H1 (cell line): Measurements from ENCODE around the gene ABHD11. TPM values are rescaled to one million over a fixed set of nuclear protein-coding genes. Genes with fewer than 3 reads are reported as not detected.

Source experiments
- CBX8 ChIP-seq: fragments of 300-800, 300-1000 bp; sonication (generic); IDR thresholded peaks from 2 replicates; pipeline ENCODE4 v1.7.1; 2016; ENCODE audit warnings: low read depth, low read length, borderline replicate concordance
- TEAD4 ChIP-seq: IDR thresholded peaks from 2 replicates; pipeline ENCODE4 v1.6.1; 2012; ENCODE audit warnings: low read depth, low read length, inconsistent platforms, mixed read lengths
- polyA plus RNA-seq, 7 experiments: library from polyadenylated mRNA; depleted of rRNA in 3 of 7; stranded (reverse) in 5 of 7; unstranded in 2 of 7; fragments of >200 nt in 5 of 7; fragments of 200-250 nt in 2 of 7; gene quantifications; 1 replicate in 5 of 7; 2 replicates in 1 of 7; 4 replicates in 1 of 7; pipeline versions ENCODE4 v1.2.1 to v1.2.3, GENCODE V29; 2011 to 2013; ENCODE audit warnings: missing spikeins in 2 of 7, mixed read lengths in 2 of 7
- total RNA-seq: library from RNA; stranded (reverse); fragmentation: NEBNext Ultra II Directional; extraction: Animal tissue kit (Norgen Biotek cat#: 25700); gene quantifications from 2 replicates; pipeline ENCODE4 v1.2.1, GENCODE V29; 2021
- TF ChIP-seq, protein P1 (sequence below): IDR thresholded peaks from 2 replicates; pipeline ENCODE4 v1.6.1; 2011; ENCODE audit warnings: low read length, improper control_type of control experiment

The ABHD11 gene
- total and polyA plus RNA-seq, 2 of the 8 experiments (the other 6 are each of a cell fraction or from before 2014, with no cell fraction given), result 19.8 to 42.2 TPM

DNA sequence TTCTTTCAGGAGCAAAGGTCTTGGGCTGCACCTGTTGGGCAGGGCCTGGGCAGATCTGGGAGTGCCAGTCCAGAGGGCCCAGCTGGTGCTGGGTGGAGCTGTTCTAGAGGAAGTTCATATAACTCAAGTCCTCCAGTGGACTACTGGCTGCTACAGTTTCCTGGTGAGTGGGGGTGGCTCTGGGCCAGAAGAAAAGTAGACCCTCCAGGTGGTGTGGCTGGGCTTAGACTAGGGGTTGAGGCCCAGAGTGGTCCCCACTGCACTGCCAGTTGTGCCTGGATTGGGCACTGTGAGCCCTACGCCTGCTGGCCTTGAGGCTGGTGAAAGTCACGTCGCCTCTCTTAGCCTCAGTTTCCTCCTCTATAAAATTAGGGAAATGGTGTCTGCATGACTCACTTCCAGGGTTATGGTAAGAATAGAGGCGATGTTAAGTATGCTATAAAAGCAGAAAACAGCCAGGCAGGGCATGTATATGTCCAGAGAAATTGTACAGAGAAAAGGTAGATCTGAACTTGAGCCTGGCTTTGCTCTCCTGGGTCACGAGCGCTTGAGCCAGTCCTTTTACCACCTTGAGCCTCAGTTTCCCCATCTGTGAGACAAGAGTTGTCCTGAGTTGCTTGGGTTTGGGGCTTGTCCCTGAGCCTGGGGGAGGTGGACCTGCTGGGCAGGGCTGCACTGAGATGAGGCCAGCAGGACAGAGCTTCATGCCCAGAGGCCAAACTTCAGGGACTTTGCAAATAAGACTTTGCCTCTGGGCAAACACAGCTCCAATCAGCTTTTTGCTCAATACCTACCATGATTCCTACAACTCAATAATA is 35.3 kb upstream of the ABHD11 start (continued):
- TF ChIP-seq, protein P1, sequence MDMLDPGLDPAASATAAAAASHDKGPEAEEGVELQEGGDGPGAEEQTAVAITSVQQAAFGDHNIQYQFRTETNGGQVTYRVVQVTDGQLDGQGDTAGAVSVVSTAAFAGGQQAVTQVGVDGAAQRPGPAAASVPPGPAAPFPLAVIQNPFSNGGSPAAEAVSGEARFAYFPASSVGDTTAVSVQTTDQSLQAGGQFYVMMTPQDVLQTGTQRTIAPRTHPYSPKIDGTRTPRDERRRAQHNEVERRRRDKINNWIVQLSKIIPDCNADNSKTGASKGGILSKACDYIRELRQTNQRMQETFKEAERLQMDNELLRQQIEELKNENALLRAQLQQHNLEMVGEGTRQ, result no peak
- TF ChIP-seq CBX8 (no peak), TEAD4 (no peak)
- TF ChIP-seq, all 59 proteins: peak for 0
